ENCODE results near the gene PCBP3. TPM values are rescaled to one million over a fixed set of nuclear protein-coding genes. Genes with fewer than 3 reads are reported as not detected.

PCBP3 gene
- total RNA-seq, 2 experiments from 2014 or later = 1.9 to 2.2 TPM

DNA sequence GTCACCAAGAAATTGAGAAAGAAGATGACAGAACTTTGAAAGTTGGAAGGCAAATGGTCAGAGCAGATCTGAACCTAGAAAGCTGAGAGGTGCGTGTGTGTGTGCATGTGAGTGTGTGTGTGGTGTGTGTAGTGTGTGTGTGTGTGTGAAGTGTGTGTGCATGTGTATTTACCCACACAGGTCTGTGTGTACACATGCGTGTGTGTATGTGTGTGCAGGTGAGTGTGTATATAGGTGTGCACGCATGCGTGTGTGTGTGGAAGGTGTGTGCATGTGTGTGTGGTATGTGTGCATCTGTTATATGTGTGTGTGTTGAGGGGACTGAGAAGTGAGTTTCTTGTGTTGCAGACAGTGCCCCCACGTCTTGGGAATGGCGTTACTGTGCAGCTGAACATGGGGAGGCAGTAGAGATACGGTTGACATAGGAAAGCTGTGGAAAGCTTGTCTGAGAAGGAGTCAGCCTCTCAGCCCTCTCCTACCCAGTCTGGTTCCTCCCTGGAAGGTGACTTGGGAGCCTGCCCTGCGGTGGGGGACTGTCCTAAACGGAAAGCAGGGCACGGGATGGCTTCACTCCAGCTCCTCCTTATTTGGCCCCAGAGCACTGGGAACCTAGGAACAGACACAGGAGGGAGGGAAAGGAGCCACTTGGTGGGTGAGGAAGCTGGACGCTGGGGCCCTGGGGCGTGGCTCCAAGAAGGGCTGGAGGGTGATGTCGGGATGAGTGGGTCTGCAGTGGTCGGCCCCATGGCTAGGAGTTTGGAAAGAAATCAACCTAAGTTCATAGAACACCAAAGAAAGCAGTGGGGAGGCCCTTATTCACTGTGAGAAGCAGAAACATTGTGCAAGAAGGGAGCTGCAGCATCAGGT, 97.2 kb downstream of the PCBP3 start:
- CTCF ChIA-PET = interaction anchor here (1.4 to 1.7 kb wide), 2 partner anchors 26 to 80 kb away, joined by 4 read pairs; no protein-coding TSS in a partner anchor
- POLR2A ChIA-PET = interaction anchor here (1.4 kb wide), 1 partner anchor 8 kb away, joined by 5 read pairs; no protein-coding TSS in a partner anchor
- H3K4me1 Mint-ChIP-seq (ENCODE audit: low read depth) = peaks cover 15% of the 10 kb centered on the region
- intact Hi-C loops (cut with micrococcal nuclease) = no loop called here
- H3K9me3 Mint-ChIP-seq = peaks cover 2% of the 10 kb centered on the region
- no peaks in the 10 kb centered on the region for H3K27me3 Mint-ChIP-seq
- H3K4me3 Mint-ChIP-seq = no peak overlapping the region
- TF ChIP-seq, protein P1, sequence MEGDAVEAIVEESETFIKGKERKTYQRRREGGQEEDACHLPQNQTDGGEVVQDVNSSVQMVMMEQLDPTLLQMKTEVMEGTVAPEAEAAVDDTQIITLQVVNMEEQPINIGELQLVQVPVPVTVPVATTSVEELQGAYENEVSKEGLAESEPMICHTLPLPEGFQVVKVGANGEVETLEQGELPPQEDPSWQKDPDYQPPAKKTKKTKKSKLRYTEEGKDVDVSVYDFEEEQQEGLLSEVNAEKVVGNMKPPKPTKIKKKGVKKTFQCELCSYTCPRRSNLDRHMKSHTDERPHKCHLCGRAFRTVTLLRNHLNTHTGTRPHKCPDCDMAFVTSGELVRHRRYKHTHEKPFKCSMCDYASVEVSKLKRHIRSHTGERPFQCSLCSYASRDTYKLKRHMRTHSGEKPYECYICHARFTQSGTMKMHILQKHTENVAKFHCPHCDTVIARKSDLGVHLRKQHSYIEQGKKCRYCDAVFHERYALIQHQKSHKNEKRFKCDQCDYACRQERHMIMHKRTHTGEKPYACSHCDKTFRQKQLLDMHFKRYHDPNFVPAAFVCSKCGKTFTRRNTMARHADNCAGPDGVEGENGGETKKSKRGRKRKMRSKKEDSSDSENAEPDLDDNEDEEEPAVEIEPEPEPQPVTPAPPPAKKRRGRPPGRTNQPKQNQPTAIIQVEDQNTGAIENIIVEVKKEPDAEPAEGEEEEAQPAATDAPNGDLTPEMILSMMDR (IDR thresholded peaks at IDR 0.05) = no peak
- H3K36me3 Mint-ChIP-seq (ENCODE audit: low read depth) = peaks cover 3% of the 10 kb centered on the region
- ATAC-seq (no peak), DNase-seq (no peak)
- H3K27ac Mint-ChIP-seq = no peak overlapping the region

DNA sequence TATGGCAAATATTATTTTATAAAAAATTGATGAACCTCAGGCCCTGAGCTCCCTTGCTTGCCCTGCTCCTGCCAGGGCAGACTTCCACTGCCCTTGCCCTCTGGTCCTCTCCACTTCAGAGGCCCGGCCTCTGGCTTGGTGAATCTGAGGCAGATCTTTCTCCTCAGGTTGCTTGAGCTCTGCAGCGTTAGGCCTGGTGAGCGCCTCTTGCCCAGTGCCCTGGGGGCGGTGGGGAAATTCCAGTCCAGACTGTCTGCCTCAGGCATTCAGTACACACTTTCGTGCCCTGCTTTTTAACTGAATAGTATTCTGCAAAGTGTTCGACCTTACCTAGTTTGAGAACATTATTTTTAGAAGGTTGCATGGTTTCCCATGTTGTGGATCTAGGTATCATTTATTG, 98.2 kb downstream of the PCBP3 start:
- ChIA-PET POLR2A (interaction anchor here (0.6 kb wide), 1 partner anchor 9 kb away, joined by 3 read pairs; no protein-coding TSS in a partner anchor), CTCF (interaction anchor here (1.2 to 1.9 kb wide), 5 partner anchors 10 to 104 kb away, joined by 3 to 6 read pairs (median 4); no protein-coding TSS in a partner anchor)
- peaks cover 3% of the 10 kb centered on the region for H3K36me3 Mint-ChIP-seq (ENCODE audit: low read depth)
- intact Hi-C loops (cut with micrococcal nuclease) = no loop called here
- TF ChIP-seq, protein P1 (IDR thresholded peaks at IDR 0.05) = no peak
- no peak overlapping the region for H3K4me3 Mint-ChIP-seq
- peaks cover 15% of the 10 kb centered on the region for H3K4me1 Mint-ChIP-seq (ENCODE audit: low read depth)
- H3K27me3 Mint-ChIP-seq = no peaks in the 10 kb centered on the region
- H3K9me3 Mint-ChIP-seq = peaks cover 2% of the 10 kb centered on the region
- ATAC-seq (peak; percentile 25), DNase-seq (peak; percentile 41)
- no peak overlapping the region for H3K27ac Mint-ChIP-seq

DNA sequence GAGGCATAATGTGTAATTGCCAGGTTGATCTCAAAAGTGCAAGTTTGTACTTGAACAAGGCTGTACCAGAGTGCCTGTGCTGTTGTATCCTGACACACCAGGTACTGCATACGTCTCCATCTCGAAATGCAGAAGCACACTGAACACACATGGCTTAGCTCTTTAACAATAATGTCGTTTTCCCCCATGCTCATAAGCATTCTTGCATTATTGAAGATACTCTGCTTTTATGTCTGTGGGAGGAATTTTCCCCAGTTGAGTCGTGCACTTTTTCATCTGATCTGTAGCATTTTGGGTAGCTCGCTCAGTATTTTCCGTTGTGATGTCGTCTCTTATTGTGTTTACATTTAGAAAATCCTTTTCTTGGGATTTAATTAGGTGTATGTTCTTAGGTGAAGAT, 98.7 kb downstream of the PCBP3 start:
- Mint-ChIP-seq H3K36me3 (ENCODE audit: low read depth) (peaks cover 3% of the 10 kb centered on the region), H3K27ac (no peak overlapping the region), H3K27me3 (no peaks in the 10 kb centered on the region), H3K9me3 (peaks cover 2% of the 10 kb centered on the region), H3K4me3 (no peak overlapping the region), H3K4me1 (ENCODE audit: low read depth) (peaks cover 15% of the 10 kb centered on the region)
- ChIA-PET CTCF (interaction anchor here (1.2 to 1.9 kb wide), 4 partner anchors 9 to 104 kb away, joined by 3 to 6 read pairs (median 4); no protein-coding TSS in a partner anchor), POLR2A (interaction anchor here (1.0 kb wide), 1 partner anchor 9 kb away, joined by 4 read pairs; no protein-coding TSS in a partner anchor)
- intact Hi-C loops (cut with micrococcal nuclease) = no loop called here
- TF ChIP-seq, protein P1 (IDR thresholded peaks at IDR 0.05) = no peak
- no peak for DNase-seq
- ATAC-seq = no peak

DNA sequence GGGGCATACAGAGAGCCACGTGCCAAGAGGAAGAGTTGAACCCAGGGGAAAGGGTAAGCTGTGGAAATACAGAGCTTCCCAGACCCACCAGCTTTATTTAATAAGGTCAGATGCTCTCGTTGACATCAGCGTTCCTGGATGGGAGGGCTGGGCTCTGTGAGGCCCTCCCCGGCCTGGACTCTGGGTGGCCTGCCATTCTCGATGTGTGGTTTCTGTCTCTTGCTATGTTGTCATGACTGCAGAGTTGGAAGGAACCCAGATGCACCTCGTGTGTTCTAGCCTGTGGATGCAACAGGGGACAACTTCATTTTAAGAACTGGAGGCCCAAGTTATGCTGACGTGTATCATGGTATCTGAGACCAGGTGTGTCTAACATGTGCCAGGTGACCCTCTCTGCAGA, 101.7 kb downstream of the PCBP3 start:
- Mint-ChIP-seq H3K27ac (no peak overlapping the region), H3K4me1 (ENCODE audit: low read depth) (peaks cover 12% of the 10 kb centered on the region), H3K36me3 (ENCODE audit: low read depth) (peaks cover 3% of the 10 kb centered on the region), H3K9me3 (peaks cover 2% of the 10 kb centered on the region), H3K4me3 (no peak overlapping the region), H3K27me3 (no peaks in the 10 kb centered on the region)
- TF ChIP-seq, protein P1 (IDR thresholded peaks at IDR 0.05) = no peak
- ATAC-seq = no peak
- intact Hi-C loops (cut with micrococcal nuclease) = no loop called here
- ChIA-PET POLR2A (no interaction called here), CTCF (no interaction called here)
- DNase-seq = no peak

DNA sequence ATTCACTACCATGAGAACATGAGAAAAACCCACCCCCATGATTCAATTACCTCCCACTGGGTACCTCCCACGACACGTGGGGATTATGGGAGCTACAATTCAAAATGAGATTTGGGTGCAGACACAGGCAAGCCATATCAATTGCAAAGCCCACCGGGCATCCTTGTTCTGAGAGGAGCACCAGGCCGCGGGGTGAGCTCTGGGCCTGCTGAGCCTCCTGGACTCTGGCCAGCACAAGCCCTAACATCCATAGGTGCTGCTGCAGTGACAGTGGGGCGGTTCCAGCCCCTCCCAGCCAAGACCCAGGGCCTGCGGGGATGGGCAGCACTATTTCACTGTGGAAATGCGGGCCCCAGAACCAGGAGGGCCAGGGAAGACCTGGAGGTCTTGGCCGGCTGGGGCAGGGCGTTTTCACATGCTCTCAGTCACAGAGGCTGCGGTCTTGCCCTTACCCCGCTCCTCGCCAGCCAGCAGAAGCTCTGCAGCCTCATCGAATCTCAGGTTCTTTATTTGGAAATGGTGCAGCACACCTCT, 103.8 kb downstream of the PCBP3 start:
- Mint-ChIP-seq H3K36me3 (ENCODE audit: low read depth) (peaks cover 3% of the 10 kb centered on the region), H3K27me3 (no peaks in the 10 kb centered on the region), H3K4me3 (no peak overlapping the region), H3K9me3 (peaks cover 2% of the 10 kb centered on the region), H3K27ac (no peak overlapping the region), H3K4me1 (ENCODE audit: low read depth) (peaks cover 10% of the 10 kb centered on the region)
- ATAC-seq (no peak), DNase-seq (no peak)
- intact Hi-C loops (cut with micrococcal nuclease) = no loop called here
- CTCF ChIA-PET = no interaction called here
- POLR2A ChIA-PET = interaction anchor here (0.5 kb wide), 1 partner anchor 9 kb away, joined by 3 read pairs; no protein-coding TSS in a partner anchor
- TF ChIP-seq, protein P1 (IDR thresholded peaks at IDR 0.05) = no peak
